HepG2 (cell line): ENCODE results near the gene WWC1.

Experiments
- BHLHE40 ChIP-seq: IDR thresholded peaks from 2 replicates; pipeline ENCODE4 v1.6.1; 2011; ENCODE audit warnings: low read length, improper control_type of control experiment
- ELF3 ChIP-seq: IDR thresholded peaks from 2 replicates; pipeline ENCODE4 v1.6.1; 2016; ENCODE audit warnings: missing genetic modification reagents, missing compliant biosample characterization
- ESRRA ChIP-seq: sonication (generic); formaldehyde crosslinking; IDR thresholded peaks from 2 replicates; pipeline ENCODE4 v1.5.1; 2020; ENCODE audit warnings: mild to moderate bottlenecking, low read depth, missing genetic modification reagents
- EZH2 ChIP-seq: conservative IDR thresholded peaks from 2 replicates; pipeline ENCODE4 v1.6.1; 2012; ENCODE audit warnings: mild to moderate bottlenecking, low read depth, low read length, moderate library complexity
- HIVEP1 ChIP-seq: sonication (generic); formaldehyde crosslinking; IDR thresholded peaks from 2 replicates; pipeline ENCODE4 v1.4.0; 2020; ENCODE audit warnings: mild to moderate bottlenecking, missing genetic modification reagents
- MAFK ChIP-seq, 2 experiments: IDR thresholded peaks in 1 of 2; conservative IDR thresholded peaks in 1 of 2; 2 replicates each; pipeline ENCODE4 v1.6.1; 2011; ENCODE audit warnings: improper control_type of control experiment in 2 of 2, low read length in 2 of 2
- TAF1 ChIP-seq: sonication (generic); formaldehyde crosslinking; IDR thresholded peaks from 2 replicates; pipeline ENCODE4 v1.4.0; 2020; ENCODE audit warnings: missing genetic modification reagents
- ZFP36 ChIP-seq: fragments of 150-350 bp; IDR thresholded peaks from 2 replicates; pipeline ENCODE4 v1.6.1; 2018; ENCODE audit warnings: borderline replicate concordance, low read length, low read depth; ENCODE audit not compliant: partially characterized antibody
- TF ChIP-seq, protein P1 (sequence below): sonication (generic); formaldehyde crosslinking; conservative IDR thresholded peaks from 2 replicates; pipeline ENCODE4 v1.4.0; 2020; ENCODE audit warnings: missing genetic modification reagents
- TF ChIP-seq, protein P2 (sequence below), 2 experiments: sonication (generic) in 1 of 2; formaldehyde crosslinking in 1 of 2; IDR thresholded peaks; 2 replicates each; pipeline versions ENCODE4 v1.5.1 to v1.6.1; 2011 to 2020; ENCODE audit warnings: borderline replicate concordance in 1 of 2, low read depth in 1 of 2, low read length in 1 of 2, mild to moderate bottlenecking in 1 of 2, missing genetic modification reagents in 1 of 2, moderate library complexity in 1 of 2

GRCh38 chr5:168286386-168286785 is 5.1 kb upstream of the WWC1 start:
- TF ChIP-seq ESRRA (no peak), EZH2 (no peak), ZFP36 (no peak), MAFK (conservative IDR thresholded peaks at IDR 0.05 in 1 of 2, IDR thresholded peaks at IDR 0.05 in 1 of 2; ENCODE audit: low read length in 2 of 2) (no peak), TAF1 (no peak), BHLHE40 (no peak), HIVEP1 (CRISPR knock-in tag) (no peak), ELF3 (CRISPR knock-in tag) (no peak)
- TF ChIP-seq, protein P1, sequence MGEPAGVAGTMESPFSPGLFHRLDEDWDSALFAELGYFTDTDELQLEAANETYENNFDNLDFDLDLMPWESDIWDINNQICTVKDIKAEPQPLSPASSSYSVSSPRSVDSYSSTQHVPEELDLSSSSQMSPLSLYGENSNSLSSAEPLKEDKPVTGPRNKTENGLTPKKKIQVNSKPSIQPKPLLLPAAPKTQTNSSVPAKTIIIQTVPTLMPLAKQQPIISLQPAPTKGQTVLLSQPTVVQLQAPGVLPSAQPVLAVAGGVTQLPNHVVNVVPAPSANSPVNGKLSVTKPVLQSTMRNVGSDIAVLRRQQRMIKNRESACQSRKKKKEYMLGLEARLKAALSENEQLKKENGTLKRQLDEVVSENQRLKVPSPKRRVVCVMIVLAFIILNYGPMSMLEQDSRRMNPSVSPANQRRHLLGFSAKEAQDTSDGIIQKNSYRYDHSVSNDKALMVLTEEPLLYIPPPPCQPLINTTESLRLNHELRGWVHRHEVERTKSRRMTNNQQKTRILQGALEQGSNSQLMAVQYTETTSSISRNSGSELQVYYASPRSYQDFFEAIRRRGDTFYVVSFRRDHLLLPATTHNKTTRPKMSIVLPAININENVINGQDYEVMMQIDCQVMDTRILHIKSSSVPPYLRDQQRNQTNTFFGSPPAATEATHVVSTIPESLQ, result no peak
- TF ChIP-seq, protein P2, sequence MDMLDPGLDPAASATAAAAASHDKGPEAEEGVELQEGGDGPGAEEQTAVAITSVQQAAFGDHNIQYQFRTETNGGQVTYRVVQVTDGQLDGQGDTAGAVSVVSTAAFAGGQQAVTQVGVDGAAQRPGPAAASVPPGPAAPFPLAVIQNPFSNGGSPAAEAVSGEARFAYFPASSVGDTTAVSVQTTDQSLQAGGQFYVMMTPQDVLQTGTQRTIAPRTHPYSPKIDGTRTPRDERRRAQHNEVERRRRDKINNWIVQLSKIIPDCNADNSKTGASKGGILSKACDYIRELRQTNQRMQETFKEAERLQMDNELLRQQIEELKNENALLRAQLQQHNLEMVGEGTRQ (IDR thresholded peaks at IDR 0.05; ENCODE audit: low read depth, low read length), result no peak
- TF ChIP-seq, protein P2 (CRISPR knock-in tag; IDR thresholded peaks at IDR 0.05; ENCODE audit: borderline replicate concordance), result no peak
